Left renal cortex interstitium (tissue), 4 donors: Measurements from ENCODE around the gene GTF3C1. TPM values are rescaled to one million over a fixed set of nuclear protein-coding genes. Genes with fewer than 3 reads are reported as not detected.

Experiments
- DNase-seq, 4 donors: peaks; one replicate each; pipeline ENCODE4 v3.0.0-alpha.2; 2013; ENCODE audit warnings: low read depth in 4 of 4, low spot score in 2 of 4, missing footprints in 1 of 4
- polyA plus RNA-seq, 4 donors: library from polyadenylated mRNA; unstranded; fragments of 120-200 nt; gene quantifications; one replicate each; pipeline ENCODE4 v1.2.1, GENCODE V29; 2013; ENCODE audit not compliant: insufficient read length in 4 of 4

GTF3C1 gene
- polyA plus RNA-seq, 4 donors, result 68.1 to 106 (median 94.9) TPM

DNA sequence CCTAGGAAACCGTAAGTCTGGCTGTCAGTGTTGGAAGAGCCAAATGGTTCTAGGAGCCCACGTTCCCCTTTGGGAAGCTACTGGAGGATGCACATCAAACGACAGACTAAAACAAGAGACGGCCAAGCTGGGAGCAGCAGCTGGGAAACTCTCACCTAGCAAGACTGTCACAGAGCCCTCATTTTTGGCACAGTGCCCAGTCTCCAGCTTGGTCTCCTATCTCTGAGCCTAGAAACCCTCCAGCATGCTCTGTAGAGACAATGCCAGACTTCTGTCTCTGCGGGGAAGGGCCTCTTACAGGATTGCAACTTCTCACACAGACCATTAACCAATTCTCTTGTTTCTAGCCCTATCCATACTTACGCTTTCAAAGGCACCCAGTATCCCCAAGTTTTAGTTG, 23.5 kb downstream of the GTF3C1 start:
- no peak for DNase-seq

DNA sequence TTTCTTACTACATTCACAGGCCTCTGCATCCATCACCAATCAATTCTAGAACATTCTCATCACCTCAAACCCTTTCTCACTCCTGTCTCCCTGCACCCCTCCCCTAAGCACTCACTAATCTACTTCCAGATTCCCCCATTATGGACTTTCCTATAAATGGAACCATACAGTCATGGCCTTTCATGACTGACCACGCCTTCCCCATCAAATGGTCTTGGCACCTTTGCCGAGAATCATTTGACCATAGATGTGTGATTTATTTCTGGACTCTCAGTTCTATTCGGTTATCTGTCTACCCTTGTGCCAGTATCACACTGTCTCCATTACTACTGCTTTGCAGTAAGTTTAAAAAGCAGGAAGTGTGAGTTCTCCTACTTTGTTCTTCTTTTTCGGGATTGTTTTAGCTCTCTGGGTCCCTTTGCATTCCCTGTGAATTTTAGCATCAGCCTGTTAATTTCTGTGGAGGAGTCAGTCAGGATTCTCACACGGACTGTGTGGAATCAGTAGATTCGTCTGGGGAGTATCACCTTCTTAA, 27.5 kb downstream of the GTF3C1 start:
- DNase-seq, result no peak

DNA sequence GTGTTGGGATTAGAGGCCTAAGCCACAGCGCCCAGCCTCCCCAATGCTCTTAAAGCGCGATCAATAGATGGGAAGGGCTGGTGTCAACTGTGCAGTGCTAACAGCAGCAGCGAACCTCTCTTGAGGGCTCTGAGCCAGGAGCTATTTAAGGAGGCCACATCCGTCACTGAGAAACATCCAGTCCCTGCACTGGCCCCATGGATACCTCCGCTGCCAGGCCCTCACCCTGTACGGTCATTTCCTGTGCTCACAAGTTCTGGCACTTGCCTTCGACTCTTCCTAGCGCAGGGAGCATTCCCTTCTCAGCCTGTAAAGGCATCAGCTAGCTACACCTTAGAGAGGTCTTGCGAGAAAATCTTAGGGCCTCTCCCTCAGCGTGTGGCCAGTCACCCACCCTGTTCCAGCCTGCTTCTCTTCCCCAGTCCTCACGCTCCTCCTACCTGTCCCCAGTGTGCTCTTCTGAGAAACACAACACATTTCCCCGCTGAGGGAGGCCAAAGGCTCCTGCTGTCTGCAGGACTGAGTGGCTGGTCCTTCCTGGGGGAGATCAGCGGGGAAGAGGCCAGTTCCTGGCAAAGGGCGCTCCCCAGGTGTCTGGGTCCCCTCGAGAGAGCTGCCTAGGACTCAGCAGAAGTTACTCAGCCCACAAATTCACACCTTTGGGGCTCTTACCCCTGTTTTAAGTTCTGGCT, 28.6 kb downstream of the GTF3C1 start:
- no peak for DNase-seq

DNA sequence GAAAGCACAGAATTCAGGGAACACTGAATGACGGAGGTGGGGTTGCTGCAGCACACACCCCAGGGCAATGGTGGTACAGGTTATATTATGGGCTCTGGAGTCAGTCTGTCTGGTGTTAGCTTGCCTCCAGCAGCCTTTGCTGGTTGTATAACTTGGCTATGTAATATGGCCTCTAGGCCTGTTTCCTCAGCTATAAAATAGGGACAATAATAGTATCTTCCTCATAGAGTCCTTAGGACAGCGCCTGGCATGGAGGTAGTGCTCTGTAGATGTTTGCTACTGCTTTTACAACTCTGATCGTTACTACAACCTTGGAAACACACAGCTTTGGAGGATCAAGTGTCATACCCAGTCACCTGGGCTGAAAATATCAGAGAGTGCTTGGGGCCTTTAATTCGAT, 31.5 kb downstream of the GTF3C1 start:
- no peak for DNase-seq

DNA sequence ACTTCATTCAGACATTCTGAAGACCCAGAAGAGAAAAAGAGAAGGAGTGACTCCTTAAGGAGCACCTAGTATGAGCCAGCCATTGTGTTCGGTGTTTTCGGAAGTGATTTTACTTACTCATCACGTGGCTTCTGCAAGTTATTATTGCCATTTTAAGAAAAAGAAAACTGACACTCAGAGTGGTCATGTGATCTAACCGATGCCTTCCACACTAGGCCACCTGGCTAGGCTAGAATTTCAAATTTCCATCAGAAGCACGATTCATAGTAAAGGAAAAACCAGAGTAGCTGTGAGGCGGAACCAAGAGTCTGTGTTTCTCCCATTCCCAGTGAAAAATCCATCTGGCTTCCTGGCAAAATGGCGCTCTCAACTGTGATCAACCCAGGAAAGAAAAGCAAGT, 32.0 kb downstream of the GTF3C1 start:
- DNase-seq, result no peak

DNA sequence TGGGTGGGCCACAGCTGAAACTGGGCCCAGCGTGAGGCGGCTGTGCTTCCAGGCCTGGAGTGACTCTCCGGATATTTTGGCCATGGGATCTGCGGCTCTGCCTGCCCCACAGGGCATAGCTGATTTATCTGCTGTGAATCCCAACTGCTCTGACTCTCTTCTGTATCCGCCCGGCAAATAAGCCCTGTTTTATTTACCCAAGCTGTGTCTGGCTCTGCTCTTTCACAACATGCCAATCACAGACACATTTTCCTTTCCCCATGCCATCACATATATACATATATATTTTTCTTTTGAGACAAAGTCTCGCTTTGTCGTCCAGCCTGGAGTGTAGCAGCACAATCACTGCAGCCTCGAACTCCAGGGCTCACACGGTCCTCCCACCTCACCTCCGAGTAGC, 33.3 kb downstream of the GTF3C1 start:
- DNase-seq, result no peak

DNA sequence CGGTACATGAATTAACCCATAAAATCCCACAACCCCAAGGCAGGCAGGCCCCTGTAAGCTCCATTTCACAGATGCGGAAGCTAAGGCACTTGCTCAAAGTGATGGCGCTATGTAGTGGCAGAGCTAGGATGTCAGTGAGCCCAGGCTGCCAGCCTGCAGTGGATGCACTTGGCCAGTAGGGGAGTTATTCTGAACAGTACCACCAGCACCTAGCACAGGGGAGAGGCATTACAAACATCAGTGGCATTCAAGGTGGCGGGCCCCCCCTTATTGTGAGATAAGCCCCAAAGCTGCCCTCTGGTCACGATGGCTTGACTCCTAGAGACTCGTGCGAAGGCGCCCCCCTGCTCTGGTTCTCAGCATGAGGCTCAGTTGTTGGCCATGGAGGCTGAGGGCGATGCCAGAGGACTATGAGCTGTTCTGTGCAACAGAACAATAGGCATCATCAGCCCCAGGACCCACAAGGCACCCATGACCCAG, 33.8 kb downstream of the GTF3C1 start:
- no peak for DNase-seq

DNA sequence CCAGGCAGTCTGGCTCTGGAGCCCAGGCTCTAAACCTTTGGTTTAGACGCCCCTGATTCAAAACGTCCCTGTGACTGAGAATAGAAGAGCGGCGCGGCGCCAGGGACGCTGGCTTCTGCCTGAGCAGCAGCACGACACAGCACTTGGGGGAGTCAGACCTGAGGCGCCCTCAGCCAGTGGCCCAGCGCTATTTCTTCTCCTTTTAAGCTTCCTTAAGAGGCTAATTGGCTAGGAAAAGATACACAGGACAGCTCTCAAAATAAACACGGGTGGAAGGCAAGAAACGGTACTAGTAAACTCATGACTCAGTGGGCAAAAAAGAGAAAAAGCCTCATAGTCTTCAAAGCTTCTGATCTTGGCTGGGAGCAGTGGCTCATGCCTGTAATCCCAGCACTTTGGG, 34.9 kb downstream of the GTF3C1 start:
- no peak for DNase-seq

DNA sequence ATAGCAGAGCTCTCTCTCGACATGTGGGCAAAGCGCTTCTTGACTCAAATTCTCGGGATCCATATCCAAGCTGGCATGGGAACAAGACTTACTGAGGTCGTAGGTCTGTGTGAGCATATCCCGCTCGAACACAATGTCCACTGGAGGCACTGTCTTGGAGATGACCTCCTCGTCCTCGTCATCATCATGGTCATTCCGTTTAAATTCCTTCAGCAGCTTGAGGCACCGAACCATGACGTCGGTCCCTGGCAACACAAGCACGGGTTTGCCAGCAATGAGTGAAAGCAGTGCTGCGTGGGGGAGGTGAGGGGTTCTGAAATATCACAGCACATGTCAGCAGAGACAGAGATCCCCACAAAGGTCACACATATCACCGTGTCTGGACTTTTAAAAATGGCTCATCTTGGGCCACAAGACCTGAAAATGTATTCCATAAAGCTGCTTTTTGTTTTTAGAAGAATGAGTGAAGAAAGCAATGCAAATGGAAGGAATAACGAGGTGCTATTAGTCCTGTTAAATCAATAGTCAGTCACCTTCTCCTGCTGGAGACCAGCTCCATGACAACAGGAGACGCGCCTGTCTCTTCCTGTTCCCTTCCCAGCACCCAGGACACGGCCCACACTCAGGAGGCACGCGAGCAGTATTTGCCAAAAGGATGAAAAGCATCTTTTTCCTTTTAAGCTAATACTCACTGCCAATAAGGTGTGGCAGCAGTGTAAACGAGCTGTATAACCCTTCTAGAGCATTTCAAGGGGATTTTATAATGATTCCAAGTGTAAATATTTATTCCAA, 37.9 kb downstream of the GTF3C1 start:
- DNase-seq, result peak in 2 of 4 donors; percentile 44 to 68

DNA sequence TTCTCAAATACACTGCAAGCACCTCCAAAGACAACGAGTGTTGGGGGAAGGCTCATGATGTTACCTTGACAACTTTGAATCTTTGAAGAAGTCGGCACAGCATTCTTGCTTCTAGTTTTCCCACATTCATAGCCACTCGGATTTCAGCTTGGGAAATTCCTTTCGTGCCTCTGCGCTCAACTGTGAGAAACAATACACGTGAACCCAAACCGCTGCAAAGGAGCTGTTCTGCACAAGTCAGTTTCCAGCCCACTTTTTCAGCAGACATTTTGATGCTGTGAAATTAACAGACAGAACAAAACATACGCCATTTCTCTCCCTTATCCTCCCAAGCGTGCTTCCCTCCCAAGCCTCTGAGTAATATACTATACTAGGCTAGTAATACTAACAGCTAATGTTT, 41.2 kb downstream of the GTF3C1 start:
- DNase-seq, result peak in 1 of 4 donors; percentile 58

DNA sequence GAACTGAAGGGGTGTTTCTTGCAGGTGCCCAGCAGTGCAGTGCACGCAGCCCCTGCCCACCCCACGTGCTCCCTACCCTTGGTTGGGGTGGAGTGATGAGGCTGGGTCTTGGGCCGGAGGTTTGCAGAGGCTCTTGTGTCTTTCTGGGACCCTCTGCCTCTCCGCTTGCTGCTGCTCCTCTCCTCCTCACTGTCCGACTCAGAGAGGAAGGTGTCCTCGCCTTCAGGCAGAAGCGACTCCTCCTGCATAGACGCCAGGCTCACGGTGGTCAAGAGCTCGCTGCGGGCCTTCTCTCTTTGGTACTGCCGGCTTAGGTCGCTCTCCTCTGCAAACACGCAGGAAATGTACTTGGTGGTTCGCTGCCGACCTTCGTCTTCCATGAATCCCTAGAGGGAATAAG, 42.9 kb downstream of the GTF3C1 start:
- DNase-seq, result no peak

DNA sequence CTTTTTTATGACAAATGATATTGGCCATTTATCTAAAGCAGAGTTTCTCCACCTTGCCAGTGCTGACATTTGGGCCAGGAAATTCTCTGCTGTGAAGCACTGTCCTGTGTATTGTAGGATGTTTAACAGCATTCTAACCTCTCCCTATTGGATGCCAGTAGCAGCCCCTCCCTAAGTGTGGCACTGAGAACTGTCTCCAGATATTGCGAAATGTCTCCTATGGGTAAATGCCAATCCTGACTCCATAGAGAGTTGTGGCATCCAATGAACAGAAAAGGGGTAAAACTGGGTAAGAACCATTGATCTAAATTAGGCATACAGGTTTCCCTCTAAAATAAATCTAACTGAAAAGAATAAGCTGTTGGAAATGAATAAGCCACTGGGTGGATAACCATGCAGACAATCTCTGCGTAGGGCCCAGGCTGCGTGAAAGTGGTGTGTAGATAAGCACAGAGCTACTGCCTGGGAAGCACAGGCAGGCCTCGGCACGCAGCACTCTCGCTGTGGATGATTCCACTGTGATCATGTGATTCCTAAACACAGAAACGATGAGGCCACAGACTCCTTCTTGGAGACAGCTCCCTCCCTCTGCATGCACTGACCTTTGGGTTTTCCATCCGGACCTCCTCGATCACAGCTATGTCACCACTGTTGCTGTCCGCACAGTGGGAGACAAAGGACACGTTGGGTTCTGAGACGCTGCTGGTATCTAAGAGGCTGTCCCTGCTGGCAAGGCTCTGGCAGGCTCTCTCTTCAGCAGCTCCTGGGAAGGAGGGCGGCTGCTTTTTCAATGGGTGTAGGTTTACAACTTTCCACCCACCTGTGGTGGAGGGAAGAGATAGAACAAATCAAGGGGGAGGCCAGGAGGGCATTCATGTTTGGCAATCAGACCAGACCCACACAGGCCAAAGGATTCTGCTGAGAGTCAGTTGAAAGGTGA, 44.1 kb downstream of the GTF3C1 start:
- no peak for DNase-seq

DNA sequence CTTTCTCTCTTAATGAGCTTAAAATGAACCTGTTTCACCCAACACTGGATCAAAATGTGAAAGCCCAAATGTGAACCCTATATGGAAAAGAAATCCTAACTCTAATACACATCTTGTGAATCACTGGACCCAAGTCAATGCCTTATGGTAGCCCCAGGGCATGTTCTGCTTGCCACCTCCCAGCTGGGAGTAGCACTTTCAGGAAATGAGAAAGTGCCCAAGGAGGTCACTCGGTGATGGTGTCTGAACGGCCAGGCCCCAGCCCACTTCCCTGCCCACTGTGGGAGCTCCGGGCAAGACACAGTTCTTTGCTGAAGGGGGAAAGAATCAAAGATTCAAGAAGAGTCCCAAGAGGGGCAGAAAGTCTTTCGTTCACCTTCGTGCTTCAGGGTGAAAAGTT, 46.1 kb downstream of the GTF3C1 start:
- no peak for DNase-seq

DNA sequence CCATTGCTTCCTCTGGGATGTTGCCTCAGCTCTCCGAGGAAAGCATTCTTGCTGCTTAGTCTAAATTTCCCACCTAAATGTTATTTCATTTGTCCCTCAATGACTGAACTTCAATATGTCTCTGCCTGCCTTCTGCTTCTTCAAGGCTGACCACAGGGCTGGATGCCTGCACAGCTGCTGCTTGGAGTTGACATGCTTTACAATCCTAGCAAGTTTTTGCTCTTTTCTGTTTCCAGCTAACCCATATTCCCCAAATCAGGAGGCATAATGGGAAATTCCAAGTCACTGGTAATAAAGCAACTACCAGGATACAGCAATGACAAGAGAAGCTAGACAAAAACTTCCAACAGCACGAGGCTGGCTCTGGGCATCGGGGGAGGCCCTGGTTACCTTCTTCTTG, 48.9 kb downstream of the GTF3C1 start:
- no peak for DNase-seq

DNA sequence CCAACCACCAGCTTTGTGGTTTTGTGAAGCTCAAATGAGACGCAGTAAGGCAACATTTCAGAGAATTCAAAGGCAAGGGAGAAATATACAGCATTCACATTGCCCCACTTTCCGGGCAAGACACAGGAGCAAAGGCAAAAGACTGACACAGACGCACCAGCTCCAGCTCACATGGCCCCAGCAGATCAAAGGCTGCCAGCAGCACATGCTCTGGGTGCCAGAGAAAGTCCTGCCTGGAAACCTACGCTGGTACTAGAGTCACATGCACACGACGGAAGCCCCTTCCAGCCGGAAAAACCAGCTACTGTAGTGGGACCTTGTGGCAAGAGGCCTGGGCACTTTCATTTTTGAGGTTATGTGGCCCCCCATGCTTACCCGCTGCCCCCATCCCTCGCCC, 50.1 kb downstream of the GTF3C1 start:
- DNase-seq, result no peak

DNA sequence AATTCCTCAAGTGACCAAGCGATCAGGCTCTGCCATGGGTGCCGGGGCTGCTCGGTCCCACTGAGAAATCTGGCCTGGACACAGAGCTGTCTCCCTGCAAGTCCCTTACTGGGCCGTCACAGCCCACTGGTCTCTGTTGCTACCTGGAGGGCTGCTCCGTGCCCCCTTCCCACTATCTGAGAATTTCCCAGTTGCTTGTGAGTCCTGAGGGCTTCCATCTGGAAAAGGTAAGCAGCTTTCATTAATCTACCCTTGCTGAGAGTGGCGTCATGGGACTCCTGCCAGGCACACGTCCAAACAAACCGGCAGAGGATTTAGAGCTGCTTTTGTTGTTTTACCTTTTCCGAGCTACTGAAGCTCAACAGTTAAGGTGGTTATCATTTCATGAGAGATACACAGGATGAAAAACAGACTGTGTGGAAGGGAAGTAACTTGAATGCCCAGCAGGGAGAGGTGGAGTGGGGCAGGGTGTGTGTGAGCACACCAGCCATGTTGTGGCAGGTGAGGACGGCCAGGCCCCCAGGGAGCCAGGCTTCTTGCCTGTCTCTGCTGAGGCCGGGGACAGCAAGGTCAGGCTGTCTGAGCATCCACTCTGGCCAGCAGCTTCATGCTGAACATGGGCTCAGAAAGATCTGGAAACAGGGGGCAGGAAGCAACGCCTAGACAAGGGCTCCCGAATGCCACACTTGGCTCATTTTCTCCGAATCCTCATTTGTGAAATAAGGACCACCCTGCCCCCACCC, 50.6 kb downstream of the GTF3C1 start:
- DNase-seq, result no peak

DNA sequence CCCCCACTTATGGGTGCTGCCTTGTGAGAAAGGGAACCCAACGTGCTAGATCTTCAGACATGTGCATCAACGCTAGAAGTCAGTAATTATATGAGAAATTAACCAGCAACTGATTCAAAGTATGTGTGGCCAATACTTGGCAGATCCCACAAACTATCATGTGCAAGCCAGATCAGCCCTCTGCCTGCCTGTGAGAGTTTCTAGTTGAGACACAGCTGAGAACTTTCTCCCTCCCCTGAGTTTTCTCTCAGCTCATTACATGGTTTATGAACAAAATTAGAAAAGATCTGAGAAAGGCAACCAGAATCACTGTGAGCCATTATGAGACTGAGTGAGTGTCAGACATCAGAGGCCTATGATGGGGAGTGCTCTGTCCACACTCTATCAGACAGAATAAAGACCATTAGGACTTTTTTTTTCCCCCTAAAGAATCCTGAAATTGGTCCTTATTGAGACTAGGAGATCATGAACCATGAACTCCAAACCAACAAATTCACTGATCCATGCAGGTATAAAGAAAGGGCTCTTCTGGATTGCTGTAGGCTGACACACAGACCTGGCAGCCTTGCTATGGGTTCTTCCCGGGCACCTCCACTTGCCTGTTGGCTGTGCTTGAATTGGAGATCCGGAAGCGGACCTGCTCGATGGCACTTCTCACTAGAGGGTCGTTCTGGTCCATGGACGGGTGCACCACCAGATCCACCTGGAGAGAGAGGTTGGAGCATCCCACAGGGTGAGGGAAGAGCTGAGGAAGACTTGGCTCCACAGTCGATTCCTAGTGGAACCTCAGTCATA, 51.5 kb downstream of the GTF3C1 start:
- no peak for DNase-seq

DNA sequence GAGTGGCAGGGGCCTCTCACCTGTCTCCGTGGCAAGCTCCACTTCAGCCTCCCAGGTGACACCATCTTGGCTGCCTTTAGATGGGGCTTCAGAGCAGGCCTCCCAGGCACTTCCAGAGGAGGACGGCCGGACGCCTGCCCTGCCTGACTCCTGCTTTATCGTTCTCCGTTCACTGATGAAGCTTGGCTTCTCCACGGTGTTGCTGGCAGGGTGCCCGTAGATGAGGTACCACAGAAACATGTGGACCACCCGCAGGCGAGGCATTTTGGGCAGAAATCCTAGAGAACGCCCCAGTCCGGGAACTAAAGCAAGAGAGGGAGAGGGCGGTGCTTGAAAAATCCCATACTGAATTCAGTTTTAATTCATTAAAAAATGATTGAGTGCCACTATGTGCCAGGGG, 54.5 kb downstream of the GTF3C1 start:
- DNase-seq, result no peak

DNA sequence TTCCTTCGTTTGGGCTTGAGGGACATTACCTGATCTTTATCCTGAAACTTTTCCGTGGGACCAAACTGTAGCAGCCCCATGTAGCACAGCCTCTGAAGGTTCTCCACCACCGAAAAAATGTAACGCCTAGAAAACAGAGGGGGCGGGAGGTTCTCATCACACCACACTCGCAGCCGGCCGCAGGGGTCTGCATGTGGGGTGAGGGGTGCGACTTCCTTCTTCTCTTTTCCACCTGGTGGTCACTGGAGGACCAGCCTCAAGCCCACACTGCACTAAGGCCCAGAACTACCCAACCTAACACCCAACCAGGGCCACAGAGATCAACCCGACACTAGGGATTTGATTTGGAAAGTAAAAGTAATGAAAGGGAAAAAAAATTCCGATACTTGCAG, 57.1 kb downstream of the GTF3C1 start:
- DNase-seq, result no peak
